GM12878 (cell line): Measurements from ENCODE around the gene BRIX1. TPM values are rescaled to one million over a fixed set of nuclear protein-coding genes. Genes with fewer than 3 reads are reported as not detected.
"Not testable (repeated sequence)": the region's sequence is repeated elsewhere in the genome, so short reads cannot be mapped to it uniquely, and the experiment has no call there.

Experiments used
- ATAC-seq: fragments of 200-7000 bp; cut with Tn5 transposase; 3 replicates; pipeline ENCODE4 v1.9.1; 2020; ENCODE audit warnings: mild to moderate bottlenecking, moderate library complexity
- BruUV-seq: library from RNA; stranded (reverse); fragments of 400-500 nt; replicated peaks from 2 replicates; lab custom pipeline; 2021; lab: Mats Ljungman, UMichigan
- CTCF ChIA-PET: fragments of 300-600 bp; sonication (Branson Sonifier 250); formaldehyde crosslinking; extraction: SDS; loops from one replicate; lab custom pipeline; 2021; ENCODE audit warnings: inconsistent platforms; lab: Yijun Ruan, JAX
- POLR2A ChIA-PET: fragments of 350-600 bp; formaldehyde crosslinking; extraction: SDS; loops from one replicate; lab custom pipeline; 2021; ENCODE audit warnings: inconsistent platforms; lab: Charles Lee
- RAD21 ChIA-PET: fragments of 300-600 bp; sonication (Branson Sonifier 250); formaldehyde crosslinking; loops from one replicate; lab custom pipeline; 2023; ENCODE audit warnings: antibody characterized with exemption; ENCODE audit not compliant: unreplicated experiment; lab: Charles Lee
- SMC1A ChIA-PET: fragments of 300-600 bp; sonication (Branson Sonifier 250); formaldehyde crosslinking; loops from one replicate; lab custom pipeline; 2023; ENCODE audit not compliant: unreplicated experiment, uncharacterized antibody; lab: Charles Lee
- DNase-seq: peaks from one replicate; pipeline ENCODE4 v3.0.0-alpha.2; 2011; ENCODE audit warnings: low read depth, low spot score
- FAIRE-seq: peaks from 3 replicates; lab custom pipeline; 2011; peaks lifted over from hg19 to GRCh38; lab: Jason Lieb, UNC
- H2AFZ ChIP-seq: 2 replicates; pipeline ENCODE4 v1.6.0; 2011; ENCODE audit warnings: low read depth, low read length, control low read depth; ENCODE audit not compliant: control insufficient read depth
- H3K27ac ChIP-seq: 2 replicates; pipeline ENCODE4 v1.5.1; 2011; ENCODE audit warnings: control low read depth; ENCODE audit not compliant: control insufficient read depth, insufficient read depth
- H3K27me3 ChIP-seq, 2 experiments: replicated peaks in 1 of 2; 2 replicates each; pipeline versions ENCODE4 v1.6.0 to v1.6.1; 2011; ENCODE audit warnings: low read length in 1 of 2; ENCODE audit not compliant: control insufficient read depth in 2 of 2, insufficient read depth in 2 of 2
- H3K36me3 ChIP-seq, 2 experiments: 2 replicates each; pipeline ENCODE4 v1.5.1; 2011; ENCODE audit warnings: low read length in 1 of 2; ENCODE audit not compliant: control insufficient read depth in 2 of 2, insufficient read depth in 2 of 2
- H3K4me1 ChIP-seq: 2 replicates; pipeline ENCODE4 v1.6.1; 2011; ENCODE audit warnings: mild to moderate bottlenecking, low read length, moderate library complexity, mixed read lengths; ENCODE audit not compliant: control insufficient read depth, insufficient read depth
- H3K4me2 ChIP-seq: 2 replicates; pipeline ENCODE4 v1.6.0; 2011; ENCODE audit warnings: control low read depth; ENCODE audit not compliant: control insufficient read depth, insufficient read depth
- H3K4me3 ChIP-seq: fragments of 200-600 bp; sonication (generic); 2 replicates; pipeline ENCODE4 v1.5.1; 2016
- H3K79me2 ChIP-seq: 2 replicates; pipeline ENCODE4 v1.6.0; 2011; ENCODE audit warnings: low read length; ENCODE audit not compliant: control insufficient read depth, insufficient read depth
- H3K9ac ChIP-seq: 2 replicates; pipeline ENCODE4 v1.8.0; 2011; ENCODE audit warnings: low read length, control low read depth, mixed read lengths; ENCODE audit not compliant: control insufficient read depth, insufficient read depth
- H3K9me3 ChIP-seq: replicated peaks from 3 replicates; pipeline ENCODE4 v1.5.1; 2011; ENCODE audit warnings: mild to moderate bottlenecking, low read length; ENCODE audit not compliant: control insufficient read depth, insufficient read depth
- H4K20me1 ChIP-seq: 2 replicates; pipeline ENCODE4 v1.6.0; 2011; ENCODE audit not compliant: control insufficient read depth, insufficient read depth
- EED ChIP-seq: sonication (generic); IDR thresholded peaks from 2 replicates; pipeline ENCODE4 v1.6.1; 2016; ENCODE audit warnings: antibody characterized with exemption, low read depth
- FOXK2 ChIP-seq: fragments of 450-650 bp; IDR thresholded peaks from 2 replicates; pipeline ENCODE4 v1.6.1; 2017; ENCODE audit warnings: mild to moderate bottlenecking, moderate library complexity
- GATAD2B ChIP-seq: fragments of 450-650 bp; conservative IDR thresholded peaks from 2 replicates; pipeline ENCODE4 v1.6.1; 2017; ENCODE audit warnings: low read depth, mild to moderate bottlenecking, moderate library complexity
- IKZF1 ChIP-seq: fragments of 450-650 bp; conservative IDR thresholded peaks from 2 replicates; pipeline ENCODE4 v1.6.1; 2017; ENCODE audit warnings: antibody characterized with exemption, mild to moderate bottlenecking
- IKZF2 ChIP-seq, 2 experiments: fragments of 450-650 bp; IDR thresholded peaks; 2 replicates each; pipeline ENCODE4 v1.6.1; 2017; ENCODE audit warnings: mild to moderate bottlenecking in 2 of 2, moderate library complexity in 2 of 2
- MEF2B ChIP-seq: fragments of 450-650 bp; IDR thresholded peaks from 2 replicates; pipeline ENCODE4 v1.6.1; 2018; ENCODE audit warnings: mild to moderate bottlenecking, moderate library complexity; ENCODE audit not compliant: partially characterized antibody, poor library complexity, severe bottlenecking
- NFIC ChIP-seq: IDR thresholded peaks from 2 replicates; pipeline ENCODE4 v1.6.1; 2012; ENCODE audit warnings: low read depth, mild to moderate bottlenecking, inconsistent platforms, low read length, moderate library complexity
- RAD21 ChIP-seq: IDR thresholded peaks from 2 replicates; pipeline ENCODE4 v1.6.1; 2011; ENCODE audit warnings: mild to moderate bottlenecking, low read depth, low read length, moderate library complexity; ENCODE audit not compliant: insufficient read depth
- RELA ChIP-seq: fragments of 450-650 bp; IDR thresholded peaks from 2 replicates; pipeline ENCODE4 v1.8.0; 2014; ENCODE audit warnings: borderline replicate concordance; ENCODE audit not compliant: partially characterized antibody
- WGBS: methylation state at CpG from one replicate; pipeline ENCODE4 v1.1.6; 2016; ENCODE audit warnings: low lambda C conversion rate; ENCODE audit not compliant: insufficient replicate concordance, insufficient coverage; ENCODE audit errors: missing lambda C conversion rate; 5-methylcytosine and 5-hydroxymethylcytosine counted together
- in situ Hi-C: fragments of 300-500 bp; cut with MboI; formaldehyde crosslinking; loops from 9 replicates; pipeline ENCODE4 v1.14.3; 2018; ENCODE audit warnings: mixed read lengths
- intact Hi-C: fragments of 100-400 bp; cut with micrococcal nuclease; formaldehyde crosslinking; loops from one replicate; pipeline ENCODE4 v1.14.2; 2022; ENCODE audit not compliant: unreplicated experiment
- polyA plus RNA-seq, 11 experiments: library from polyadenylated mRNA; depleted of rRNA in 4 of 11; unstranded in 6 of 11; stranded (reverse) in 5 of 11; fragments of >200 nt; fragmentation: Nextera tagmentation in 4 of 11; fragmentation: Illumina TruSeq in 1 of 11; extraction: Ambion mirVana in 4 of 11; extraction: Trizol in 1 of 11; gene quantifications; 1 replicate in 1 of 11; 2 replicates in 10 of 11; pipeline versions ENCODE4 v1.2.1 to v1.2.3, GENCODE V29; 2011 to 2016; ENCODE audit warnings: inconsistent platforms in 2 of 11, missing spikeins in 2 of 11, low read depth in 1 of 11
- total RNA-seq, 4 experiments: library from RNA; depleted of rRNA in 3 of 4; stranded (reverse); fragments of >200 nt in 3 of 4; fragmentation: Illumina TruSeq in 1 of 4; extraction: Trizol in 1 of 4; gene quantifications; 2 replicates each; pipeline versions ENCODE4 v1.2.1 to v1.2.3, GENCODE V29; 2013 to 2021
- TF ChIP-seq, protein P1 (sequence below): fragments of 450-650 bp; IDR thresholded peaks from 2 replicates; pipeline ENCODE4 v1.6.1; 2018; ENCODE audit warnings: borderline replicate concordance, mild to moderate bottlenecking; ENCODE audit not compliant: partially characterized antibody
- TF ChIP-seq, protein P2 (sequence below): fragments of 450-650 bp; IDR thresholded peaks from 2 replicates; pipeline ENCODE4 v1.6.1; 2017; ENCODE audit warnings: low read depth, mild to moderate bottlenecking, moderate library complexity

The BRIX1 gene
- total and polyA plus RNA-seq, 10 of the 15 experiments (the other 5 are each of a cell fraction or from before 2014, with no cell fraction given) = 48.3 to 119 (median 78.9) TPM

DNA sequence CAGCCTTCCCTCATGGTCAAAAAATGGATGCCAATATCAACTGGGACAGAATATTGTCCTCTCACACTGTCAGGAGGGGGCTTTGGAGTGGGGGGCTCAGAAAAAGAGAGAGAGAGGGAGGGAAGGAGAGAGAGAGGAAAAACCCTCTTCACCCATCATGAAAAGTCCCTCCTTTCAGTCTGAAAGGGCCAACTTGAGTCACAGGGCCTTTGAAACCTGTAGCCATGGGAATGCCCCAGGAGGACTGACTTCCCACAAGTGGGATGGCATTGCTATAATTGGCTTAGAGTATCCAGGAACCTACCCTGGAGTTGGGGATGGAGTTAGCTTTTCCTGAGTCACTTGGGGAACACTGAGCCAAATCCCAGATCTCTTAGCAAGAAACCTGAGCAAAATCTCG, 55.0 kb downstream of the BRIX1 start:
- Histone ChIP-seq H3K9ac (no peak overlapping the region), H3K36me3 (no peaks in the 10 kb centered on the region; a peak in 1 of 4 replicates), H2AFZ (no peak overlapping the region), H3K4me1 (no peaks in the 10 kb centered on the region), H3K4me2 (no peak overlapping the region), H3K79me2 (no peaks in the 10 kb centered on the region), H3K27me3 (no peaks in the 10 kb centered on the region), H3K4me3 (no peak overlapping the region), H3K27ac (no peak overlapping the region), H3K9me3 (no peaks in the 10 kb centered on the region; the same call in 2 of the 3 replicates), H4K20me1 (no peaks in the 10 kb centered on the region)
- ChIA-PET RAD21 (no interaction called here), SMC1A (interaction anchor here (1.0 to 1.2 kb wide), 2 partner anchors 12 to 77 kb away, joined by 3 read pairs; partner anchors contain the start of gene AGXT2), CTCF (interaction anchor here (0.8 to 3.9 kb wide), 3 partner anchors 13 to 78 kb away, joined by 3 to 20 read pairs (median 6); no protein-coding TSS in a partner anchor), POLR2A (no interaction called here)
- ATAC-seq (peak; percentile 74), DNase-seq (no peak), FAIRE-seq (no peak)
- no TSS peak for BruUV-seq
- 25% methylated on average over 1 of the region's 1 CpG for WGBS
- in situ Hi-C loops (no loop called here), intact Hi-C loops (no loop called here)
- TF ChIP-seq NFIC (0 out of 2 replicates have a peak, but pooled peaks have one; percentile 37), EED (peak; percentile 64), GATAD2B (0 out of 2 replicates have a peak, but pooled peaks have one; percentile 17), MEF2B (peak; percentile 40), IKZF2 (IDR thresholded peaks at IDR 0.05) (peak; percentile 68 to 71), RELA (peak; percentile 76), RAD21 (no peak), IKZF1 (peak; percentile 75), FOXK2 (no peak)
- TF ChIP-seq, protein P1, sequence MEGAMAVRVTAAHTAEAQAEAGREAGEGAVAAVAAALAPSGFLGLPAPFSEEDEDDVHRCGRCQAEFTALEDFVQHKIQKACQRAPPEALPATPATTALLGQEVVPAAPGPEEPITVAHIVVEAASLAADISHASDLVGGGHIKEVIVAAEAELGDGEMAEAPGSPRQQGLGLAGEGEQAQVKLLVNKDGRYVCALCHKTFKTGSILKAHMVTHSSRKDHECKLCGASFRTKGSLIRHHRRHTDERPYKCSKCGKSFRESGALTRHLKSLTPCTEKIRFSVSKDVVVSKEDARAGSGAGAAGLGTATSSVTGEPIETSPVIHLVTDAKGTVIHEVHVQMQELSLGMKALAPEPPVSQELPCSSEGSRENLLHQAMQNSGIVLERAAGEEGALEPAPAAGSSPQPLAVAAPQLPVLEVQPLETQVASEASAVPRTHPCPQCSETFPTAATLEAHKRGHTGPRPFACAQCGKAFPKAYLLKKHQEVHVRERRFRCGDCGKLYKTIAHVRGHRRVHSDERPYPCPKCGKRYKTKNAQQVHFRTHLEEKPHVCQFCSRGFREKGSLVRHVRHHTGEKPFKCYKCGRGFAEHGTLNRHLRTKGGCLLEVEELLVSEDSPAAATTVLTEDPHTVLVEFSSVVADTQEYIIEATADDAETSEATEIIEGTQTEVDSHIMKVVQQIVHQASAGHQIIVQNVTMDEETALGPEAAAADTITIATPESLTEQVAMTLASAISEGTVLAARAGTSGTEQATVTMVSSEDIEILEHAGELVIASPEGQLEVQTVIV = no peak
- TF ChIP-seq, protein P2, sequence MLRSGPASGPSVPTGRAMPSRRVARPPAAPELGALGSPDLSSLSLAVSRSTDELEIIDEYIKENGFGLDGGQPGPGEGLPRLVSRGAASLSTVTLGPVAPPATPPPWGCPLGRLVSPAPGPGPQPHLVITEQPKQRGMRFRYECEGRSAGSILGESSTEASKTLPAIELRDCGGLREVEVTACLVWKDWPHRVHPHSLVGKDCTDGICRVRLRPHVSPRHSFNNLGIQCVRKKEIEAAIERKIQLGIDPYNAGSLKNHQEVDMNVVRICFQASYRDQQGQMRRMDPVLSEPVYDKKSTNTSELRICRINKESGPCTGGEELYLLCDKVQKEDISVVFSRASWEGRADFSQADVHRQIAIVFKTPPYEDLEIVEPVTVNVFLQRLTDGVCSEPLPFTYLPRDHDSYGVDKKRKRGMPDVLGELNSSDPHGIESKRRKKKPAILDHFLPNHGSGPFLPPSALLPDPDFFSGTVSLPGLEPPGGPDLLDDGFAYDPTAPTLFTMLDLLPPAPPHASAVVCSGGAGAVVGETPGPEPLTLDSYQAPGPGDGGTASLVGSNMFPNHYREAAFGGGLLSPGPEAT = peak; percentile 56; the same call in 1 of the 2 replicates

DNA sequence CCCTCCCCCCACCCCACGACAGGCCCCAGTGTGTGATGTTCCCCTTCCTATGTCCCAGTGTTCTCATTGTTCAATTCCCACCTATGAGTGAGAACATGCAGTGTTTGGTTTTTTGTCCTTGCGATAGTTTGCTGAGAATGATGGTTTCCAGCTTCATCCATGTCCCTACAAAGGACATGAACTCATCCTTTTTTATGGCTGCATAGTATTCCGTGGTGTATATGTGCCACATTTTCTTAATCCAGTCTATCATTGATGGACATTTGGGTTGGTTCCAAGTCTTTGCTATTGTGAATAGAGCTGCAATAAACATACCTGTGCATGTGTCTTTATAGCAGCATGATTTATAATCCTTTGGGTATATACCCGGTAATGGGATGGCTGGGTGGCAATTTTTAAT, 56.1 kb downstream of the BRIX1 start:
- POLR2A ChIA-PET, CTCF ChIA-PET, H3K27me3 ChIP-seq, H2AFZ ChIP-seq, RAD21 ChIA-PET, H3K79me2 ChIP-seq, H3K4me1 ChIP-seq, DNase-seq, BruUV-seq, intact Hi-C loops, H3K9me3 ChIP-seq, H3K4me2 ChIP-seq, in situ Hi-C loops, H3K27ac ChIP-seq, H3K4me3 ChIP-seq, H4K20me1 ChIP-seq, H3K36me3 ChIP-seq, ATAC-seq, FAIRE-seq, H3K9ac ChIP-seq: not testable (repeated sequence)
- SMC1A ChIA-PET = interaction anchor here (1.1 kb wide), 2 partner anchors 11 to 32 kb away, joined by 3 to 4 read pairs; no protein-coding TSS in a partner anchor
- 92% methylated on average over 1 of the region's 4 CpGs for whole genome bisulfite sequencing
